ENCODE data around the gene TGM4.
"Not testable (repeated sequence)": the region's sequence is repeated elsewhere in the genome, so short reads cannot be mapped to it uniquely, and the experiment has no call there.

TGM4 gene

DNA sequence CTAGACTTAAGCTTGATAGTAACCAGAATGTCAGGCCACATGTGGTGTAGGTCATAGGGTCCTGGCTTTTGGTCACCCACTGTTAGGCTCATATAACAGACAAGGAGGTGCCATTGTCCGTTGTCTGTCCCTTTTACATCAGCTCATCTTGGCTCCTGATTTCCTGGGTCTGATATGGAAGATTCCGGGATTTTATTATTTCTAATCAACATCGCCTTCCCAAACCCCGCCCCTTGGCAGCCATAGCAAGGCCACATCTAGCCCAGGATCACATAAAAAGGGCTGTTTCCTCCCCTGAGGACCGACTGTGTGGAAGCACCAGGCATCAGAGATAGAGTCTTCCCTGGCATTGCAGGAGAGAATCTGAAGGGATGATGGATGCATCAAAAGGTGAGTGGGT lies at the start of gene TGM4:
Gene TGM4 (plus strand): TSS at position 301 of the 400 bp plus-strand sequence. CDS start 71 bp downstream, at position 372.
- no peak for DNase-seq

- peak; percentile 2 to 33 for DNase-seq
These were observed 49.0 kb upstream of the TGM4 start for GRCh38 chr3:44825264-44825925.

DNA sequence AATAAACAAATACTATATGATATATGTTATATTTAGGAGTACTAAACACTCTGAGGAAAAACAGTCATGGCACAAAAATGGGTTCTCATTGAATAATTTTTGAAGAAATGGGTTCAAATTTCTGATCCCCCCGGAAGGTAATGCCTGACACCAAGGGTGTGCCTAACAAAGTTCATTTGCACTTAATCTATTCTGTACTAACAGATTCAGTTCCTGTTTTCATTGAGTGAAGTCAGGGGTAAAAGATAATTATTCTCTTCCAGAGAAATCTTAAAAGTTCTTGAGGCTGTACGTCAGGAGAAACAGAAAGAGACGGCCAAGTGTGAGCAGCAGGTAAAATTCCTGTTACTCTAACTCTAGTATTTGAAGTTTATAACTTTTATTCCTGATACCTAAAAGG lies 47.2 kb upstream of the TGM4 start:
- DNase-seq, result no peak

DNA sequence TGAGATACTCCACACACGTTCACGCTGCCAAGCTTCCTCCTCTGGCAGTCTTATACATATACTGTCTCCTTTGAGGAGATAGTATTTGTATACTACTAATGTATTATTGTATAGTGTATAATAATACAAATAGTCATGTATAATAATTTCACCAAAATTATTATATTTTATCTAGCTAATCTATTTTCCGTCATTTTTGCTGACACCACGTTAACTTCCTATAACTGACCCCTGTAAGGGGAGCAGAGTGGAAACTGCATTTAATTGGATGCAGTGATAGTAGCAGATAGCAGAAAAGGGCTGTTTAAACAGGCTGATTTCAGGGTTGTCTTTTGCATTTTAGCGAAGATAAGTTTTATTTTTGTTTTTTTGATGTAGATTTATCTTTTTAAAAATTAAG lies 43.2 kb upstream of the TGM4 start:
- no peak for DNase-seq

- no peak for DNase-seq
These were observed 42.4 kb upstream of the TGM4 start for GRCh38 chr3:44832032-44832431.

- DNase-seq, result no peak
These were observed 41.4 kb upstream of the TGM4 start for GRCh38 chr3:44832965-44833364.

DNA sequence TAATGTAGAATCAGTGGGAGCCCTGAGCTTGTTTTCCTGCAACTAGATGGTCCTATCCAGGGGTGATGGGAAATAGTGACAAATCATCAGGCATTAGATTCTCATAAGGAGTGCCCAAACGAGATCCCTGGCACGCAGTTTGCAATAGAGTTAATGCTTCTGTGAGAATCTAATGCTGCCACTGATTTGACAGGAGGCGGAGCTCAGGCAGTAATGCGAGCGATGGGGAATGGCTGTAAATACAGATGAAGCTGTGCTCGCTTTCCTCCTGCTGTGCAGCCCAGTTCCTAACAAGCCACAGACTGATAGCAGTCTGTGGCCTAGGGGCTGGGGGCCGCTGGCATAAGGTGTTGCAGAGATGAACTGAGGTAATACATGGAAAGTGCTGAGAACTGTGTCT lies 41.0 kb upstream of the TGM4 start:
- DNase-seq, result no peak

GRCh38 chr3:44835684-44836083 lies 38.7 kb upstream of the TGM4 start:
- no peak for DNase-seq

GRCh38 chr3:44842376-44842775 lies 32.0 kb upstream of the TGM4 start:
- no peak for DNase-seq

- DNase-seq, result no peak
These were observed 28.6 kb upstream of the TGM4 start for GRCh38 chr3:44845528-44846520.

- DNase-seq, result no peak
These were observed 25.8 kb upstream of the TGM4 start for GRCh38 chr3:44848634-44849033.

- DNase-seq, result not testable (repeated sequence)
These were observed 17.7 kb upstream of the TGM4 start for GRCh38 chr3:44856663-44857062.

DNA sequence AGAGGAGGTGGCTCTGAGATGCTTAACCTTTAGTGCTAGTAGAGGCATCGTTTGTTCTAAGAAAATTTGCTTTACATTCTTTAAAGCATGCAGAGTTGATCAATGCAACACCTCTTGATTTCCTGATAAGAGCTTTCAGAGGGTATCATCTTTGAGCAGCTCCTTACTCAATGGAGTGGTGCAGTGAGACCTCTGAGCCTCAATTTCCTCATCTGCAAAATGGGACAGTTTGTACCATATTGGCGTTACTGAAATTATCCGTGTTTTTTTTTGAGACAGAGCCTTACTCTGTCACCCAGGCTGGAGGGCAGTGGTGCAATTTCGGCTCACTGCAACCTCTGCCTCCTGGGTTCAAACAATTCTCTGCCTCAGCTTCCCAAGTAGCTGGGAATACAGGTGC lies 14.3 kb upstream of the TGM4 start:
- no peak for DNase-seq

DNA sequence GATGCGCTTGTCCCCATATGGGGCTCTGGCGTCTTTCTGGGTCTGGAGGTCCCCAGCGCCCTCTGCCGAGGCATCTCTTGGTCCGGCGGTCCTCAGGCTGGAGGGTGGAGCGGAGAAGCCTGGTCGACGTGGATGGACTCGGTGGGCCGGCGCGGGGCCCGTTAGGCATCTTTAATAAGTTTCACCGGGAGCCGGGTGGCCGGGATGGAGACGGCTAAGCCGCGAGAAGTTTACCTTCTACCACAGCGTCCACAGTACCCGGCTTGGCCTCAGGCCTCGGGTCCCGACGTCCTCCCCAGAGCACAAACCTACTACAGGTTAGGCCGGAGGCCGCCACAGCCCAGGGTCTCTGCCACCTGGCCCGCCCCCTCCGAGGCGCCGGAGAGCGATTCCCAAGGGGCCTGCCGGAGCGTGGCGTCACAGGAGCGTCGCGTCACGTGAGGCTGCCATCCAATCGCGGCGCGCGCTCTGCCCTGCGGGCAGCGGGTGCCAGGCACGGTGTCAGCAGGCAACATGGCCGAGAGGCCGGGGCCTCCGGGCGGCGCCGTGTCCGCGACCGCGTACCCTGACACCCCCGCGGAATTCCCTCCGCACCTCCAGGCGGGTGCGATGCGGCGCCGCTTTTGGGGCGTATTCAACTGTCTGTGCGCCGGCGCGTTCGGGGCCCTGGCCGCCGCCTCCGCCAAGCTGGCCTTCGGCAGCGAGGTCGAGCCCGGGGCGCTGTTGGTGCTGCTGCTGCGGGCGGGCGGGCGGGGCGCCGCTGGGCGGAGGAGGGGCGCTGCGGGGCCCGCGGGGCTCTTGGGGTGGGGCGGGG lies 12.8 kb upstream of the TGM4 start, which contains the start of gene TMEM42:
Gene TMEM42 (plus strand): TSS at position 501 of the 814 bp plus-strand sequence. CDS start 13 bp downstream, at position 514.
- peak; percentile 85 to 89 for DNase-seq

DNA sequence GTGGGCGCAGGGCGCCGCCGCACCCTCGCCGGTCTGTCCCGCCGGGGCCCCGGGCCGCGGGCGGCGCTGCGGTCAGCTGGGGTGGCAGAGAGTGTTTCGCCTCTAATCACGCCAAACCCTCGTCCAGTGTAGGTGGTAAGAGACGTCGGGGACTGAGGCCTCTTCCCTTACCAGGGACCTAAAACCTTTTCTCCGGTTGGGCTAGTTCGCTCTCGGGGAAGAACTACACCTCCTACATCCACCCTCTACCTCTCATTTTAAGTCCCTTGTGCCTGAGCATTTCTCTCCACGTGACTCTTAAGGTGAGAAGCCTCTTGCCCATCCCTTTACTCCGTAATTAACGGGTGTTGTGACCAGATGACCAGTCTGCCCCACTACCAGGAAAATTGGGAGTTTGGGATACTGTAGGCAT lies 12.2 kb upstream of the TGM4 start:
- peak; percentile 14 to 20 for DNase-seq

DNA sequence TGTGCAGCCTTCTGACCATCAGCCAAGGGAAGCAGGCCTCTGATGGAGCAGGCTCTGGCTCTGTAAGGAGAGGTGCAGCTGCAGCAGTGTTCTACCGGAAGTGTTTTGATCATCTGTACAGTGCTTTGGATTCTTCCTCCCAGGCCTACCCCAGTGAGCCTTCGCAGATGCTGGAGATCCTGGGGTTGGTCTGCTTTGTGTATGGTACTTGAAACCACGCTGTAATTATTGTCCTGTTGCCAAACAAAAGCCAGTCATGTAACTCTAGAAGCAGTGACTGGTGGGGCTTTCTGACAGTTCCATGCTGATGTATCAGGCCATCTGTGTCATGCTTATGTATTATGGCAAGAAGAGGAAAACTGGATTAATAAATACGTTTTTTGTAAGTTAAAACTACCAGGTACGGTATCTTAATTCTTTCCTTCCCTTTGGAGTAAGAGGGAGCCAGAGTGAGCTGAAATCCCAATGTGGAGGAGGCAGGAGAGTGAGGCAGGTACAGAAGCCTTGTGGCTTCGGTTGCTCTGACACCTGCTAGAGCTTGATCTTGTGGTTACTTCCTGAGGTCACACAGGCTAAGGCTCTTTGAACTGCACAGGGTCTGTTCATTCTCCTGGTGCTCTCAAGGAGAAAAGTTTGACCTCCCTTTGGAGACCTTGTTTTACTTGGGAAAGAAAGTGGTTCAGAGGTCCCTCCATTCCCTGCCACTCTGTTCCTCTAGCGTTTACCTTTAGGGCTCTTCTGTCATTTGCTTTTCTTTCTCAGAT lies 9.0 kb upstream of the TGM4 start:
- DNase-seq, result no peak

- DNase-seq, result no peak
These were observed 6.8 kb upstream of the TGM4 start for GRCh38 chr3:44867421-44868111.

- no peak for DNase-seq
These were observed 3.9 kb upstream of the TGM4 start for GRCh38 chr3:44870375-44871061.

GRCh38 chr3:44875596-44875995 lies 1.2 kb downstream of the TGM4 start:
- DNase-seq, result no peak

- DNase-seq, result no peak
These were observed 2.9 kb downstream of the TGM4 start for GRCh38 chr3:44877333-44877732.

GRCh38 chr3:44880284-44880683 lies 5.9 kb downstream of the TGM4 start:
- DNase-seq, result no peak

Measured in inflammatory macrophage treated with lipopolysaccharide for 1 hour (primary cell).